Activated T-helper 2 cell treated with anti-CD3 and anti-CD28 coated beads, Interferon-gamma antibody, Interleukin-2, Interleukin-4, amounts not matched to agents 10 μg/mL and 5 μg/mL and 100 μg/mL, durations not matched to agents 14 hours and 24 hours and 36 hours (primary cell): ENCODE data around the gene ERICH2. TPM values are rescaled to one million over a fixed set of nuclear protein-coding genes. Genes with fewer than 3 reads are reported as not detected.

Source experiments
- DNase-seq: peaks from one replicate; pipeline ENCODE4 v3.0.0; 2021; ENCODE audit warnings: low spot score
- H3K27ac Mint-ChIP-seq: one replicate; pipeline ENCODE4 v1.8.0; 2021; ENCODE audit warnings: mixed read lengths
- H3K27me3 Mint-ChIP-seq: one replicate; pipeline ENCODE4 v1.8.0; 2021; ENCODE audit warnings: low read depth, mixed read lengths
- H3K36me3 Mint-ChIP-seq: one replicate; pipeline ENCODE4 v1.8.0; 2021; ENCODE audit warnings: low read depth, mixed read lengths
- H3K4me1 Mint-ChIP-seq: one replicate; pipeline ENCODE4 v1.8.0; 2021; ENCODE audit warnings: low read depth, mixed read lengths
- H3K4me3 Mint-ChIP-seq: one replicate; pipeline ENCODE4 v1.8.0; 2021; ENCODE audit warnings: low read depth, mild to moderate bottlenecking, moderate library complexity, mixed read lengths
- H3K9me3 Mint-ChIP-seq: one replicate; pipeline ENCODE4 v1.8.0; 2021; ENCODE audit warnings: mixed read lengths
- intact Hi-C: fragments of 100-400 bp; cut with micrococcal nuclease; formaldehyde crosslinking; loops from one replicate; pipeline ENCODE4 v1.15.1; 2023
- total RNA-seq: library from RNA; stranded (reverse); gene quantifications from 2 replicates; pipeline ENCODE4 v1.2.3, GENCODE V29; 2022

The ERICH2 gene
- total RNA-seq, 1 donor from 2014 or later = not detected

DNA sequence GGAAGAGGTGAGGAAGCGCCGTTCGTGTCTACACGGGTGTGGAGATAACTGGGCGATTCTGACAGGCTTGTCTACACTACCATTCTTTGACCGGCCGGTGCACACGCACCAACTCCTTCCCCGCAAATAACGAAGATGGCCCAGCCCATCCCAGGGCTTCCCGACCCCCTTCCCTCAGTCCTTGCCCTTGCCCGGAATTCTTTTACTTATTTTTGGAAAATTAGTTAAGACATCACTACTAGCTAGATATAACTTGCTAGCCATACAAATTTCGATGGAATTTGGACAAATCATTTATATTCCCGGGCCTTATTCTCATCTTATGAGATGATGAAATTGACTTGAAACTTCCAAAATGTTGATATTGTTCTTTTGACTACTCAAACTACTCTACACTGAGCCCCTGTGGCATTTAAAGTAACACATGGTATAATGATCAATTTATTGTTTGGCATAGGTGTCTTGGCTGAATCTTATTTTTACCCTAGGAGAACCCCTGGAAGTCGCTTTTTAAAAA is 1.3 kb downstream of the ERICH2 start:
- H3K27me3 Mint-ChIP-seq = peaks cover 37% of the 10 kb centered on the region
- peak overlapping the region; percentile 76 for H3K4me3 Mint-ChIP-seq
- no peak for DNase-seq
- H3K36me3 Mint-ChIP-seq = no peaks in the 10 kb centered on the region
- no peaks in the 10 kb centered on the region for H3K9me3 Mint-ChIP-seq
- peaks cover 10% of the 10 kb centered on the region for H3K4me1 Mint-ChIP-seq
- intact Hi-C loops = loop anchor here (2.0 kb wide), 3 partner anchors 43 to 409 kb away; partner anchors contain the start of gene SP5
- no peak overlapping the region for H3K27ac Mint-ChIP-seq

DNA sequence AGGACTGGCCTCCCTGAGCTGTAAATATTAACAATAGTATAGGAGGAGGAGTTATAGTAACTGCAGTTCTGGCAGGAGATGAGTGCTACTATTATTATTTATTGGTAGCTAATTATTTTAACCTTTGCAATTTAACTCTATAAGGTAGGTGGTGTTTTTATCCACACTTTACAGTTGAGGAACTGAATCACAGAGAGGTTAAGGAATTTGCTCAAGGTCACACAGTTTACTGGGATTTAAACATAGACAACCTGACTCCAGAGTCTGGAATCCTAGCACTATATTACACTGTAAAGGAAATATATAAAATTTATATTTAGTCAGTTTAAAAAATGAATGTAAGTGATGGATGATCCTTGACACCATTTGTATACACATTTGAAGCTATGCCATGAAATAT is 2.1 kb downstream of the ERICH2 start:
- Mint-ChIP-seq H3K27me3 (peaks cover 37% of the 10 kb centered on the region), H3K27ac (no peak overlapping the region), H3K36me3 (no peaks in the 10 kb centered on the region), H3K4me3 (peak overlapping the region; percentile 49), H3K4me1 (peaks cover 10% of the 10 kb centered on the region), H3K9me3 (no peaks in the 10 kb centered on the region)
- intact Hi-C loops = no loop called here
- DNase-seq = no peak

DNA sequence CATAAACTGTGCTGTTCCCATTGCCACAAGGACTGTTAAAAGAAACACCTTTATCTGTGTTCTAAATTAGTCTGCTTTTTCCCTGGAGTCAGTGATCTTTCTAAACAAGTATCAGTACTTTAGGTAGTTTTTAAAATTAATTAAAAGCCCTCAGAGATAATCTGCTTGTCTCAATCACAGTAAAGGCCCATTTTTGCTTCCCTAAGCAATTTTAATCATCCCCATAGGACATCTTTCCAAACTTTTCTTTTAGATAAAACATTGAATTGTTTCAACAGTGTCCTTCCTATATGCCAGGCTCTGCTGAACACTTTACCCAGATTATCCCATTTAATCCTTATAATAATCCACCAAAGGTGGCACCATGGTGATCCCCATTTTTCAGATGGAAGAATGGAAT is 3.9 kb downstream of the ERICH2 start:
- Mint-ChIP-seq H3K4me3 (no peak overlapping the region), H3K4me1 (peaks cover 10% of the 10 kb centered on the region), H3K36me3 (no peaks in the 10 kb centered on the region), H3K9me3 (no peaks in the 10 kb centered on the region), H3K27me3 (peaks cover 48% of the 10 kb centered on the region), H3K27ac (no peak overlapping the region)
- no peak for DNase-seq
- intact Hi-C loops = no loop called here

DNA sequence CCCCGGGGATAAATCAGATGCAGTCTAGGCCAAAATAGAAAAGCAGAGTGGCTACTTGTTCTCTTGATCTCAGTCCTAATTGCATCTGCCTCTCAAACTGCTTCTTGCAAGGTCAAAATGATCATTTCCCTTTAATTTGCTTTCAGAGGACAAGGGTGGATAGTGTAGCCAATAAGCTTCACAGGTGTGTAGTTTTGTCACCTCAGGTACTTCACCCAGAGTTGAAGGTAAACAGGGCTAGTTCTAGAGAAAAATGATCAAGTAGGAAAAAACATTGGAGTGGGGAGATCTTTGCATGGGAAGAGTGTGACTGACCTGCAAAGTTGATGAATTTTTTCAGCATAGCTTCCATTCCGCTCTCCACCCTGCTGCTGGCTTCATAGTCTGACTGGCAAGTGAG is 8.7 kb downstream of the ERICH2 start:
- Mint-ChIP-seq H3K4me3 (no peak overlapping the region), H3K27ac (no peak overlapping the region), H3K4me1 (peaks cover 6% of the 10 kb centered on the region), H3K27me3 (peaks cover 38% of the 10 kb centered on the region), H3K36me3 (no peaks in the 10 kb centered on the region), H3K9me3 (no peaks in the 10 kb centered on the region)
- intact Hi-C loops = no loop called here
- no peak for DNase-seq

DNA sequence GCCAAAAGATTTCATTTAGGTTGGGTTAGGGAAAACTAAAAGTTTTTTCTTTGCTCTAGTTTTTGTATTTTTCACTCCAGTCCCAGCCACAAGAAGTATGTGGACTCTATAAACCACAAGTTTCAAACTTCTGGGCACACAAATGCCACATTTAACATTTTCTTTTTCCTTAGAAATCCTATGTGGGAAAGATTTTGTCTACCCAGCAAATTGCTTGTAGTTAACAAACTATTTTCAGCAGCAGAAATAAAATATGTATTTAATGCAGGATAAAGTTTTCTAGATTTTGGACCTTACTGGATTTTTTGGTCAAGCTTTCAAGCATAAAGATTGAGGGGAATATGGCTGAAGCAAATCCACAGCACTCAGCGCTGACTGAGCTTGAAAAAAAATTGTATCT is 9.1 kb downstream of the ERICH2 start:
- Mint-ChIP-seq H3K36me3 (no peaks in the 10 kb centered on the region), H3K9me3 (no peaks in the 10 kb centered on the region), H3K27ac (no peak overlapping the region), H3K4me3 (no peak overlapping the region), H3K4me1 (peaks cover 6% of the 10 kb centered on the region), H3K27me3 (peaks cover 36% of the 10 kb centered on the region)
- intact Hi-C loops = no loop called here
- DNase-seq = no peak

DNA sequence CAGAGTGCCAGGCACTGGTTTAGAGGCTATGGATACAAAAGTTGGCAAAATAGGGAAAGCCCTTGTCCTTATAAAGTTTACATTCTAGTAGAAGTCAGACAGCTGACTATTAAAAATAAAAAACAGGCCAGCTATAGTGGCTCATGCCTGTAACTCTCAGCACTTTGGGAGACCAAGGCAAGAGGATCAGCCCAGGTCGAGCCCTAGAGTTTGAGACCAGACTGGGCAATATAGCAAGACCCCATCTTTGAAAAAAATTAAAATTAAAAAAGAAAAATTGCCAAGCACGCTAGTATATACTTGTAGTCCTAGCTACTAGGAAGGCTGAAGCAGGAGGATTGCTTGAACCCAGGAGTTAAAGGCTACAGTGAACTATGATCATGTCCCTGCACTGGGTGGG is 12.5 kb downstream of the ERICH2 start:
- no peak for DNase-seq
- Mint-ChIP-seq H3K36me3 (no peaks in the 10 kb centered on the region), H3K27ac (no peak overlapping the region), H3K27me3 (peaks cover 42% of the 10 kb centered on the region), H3K4me1 (peaks cover 6% of the 10 kb centered on the region), H3K9me3 (no peaks in the 10 kb centered on the region), H3K4me3 (no peak overlapping the region)
- intact Hi-C loops = no loop called here

DNA sequence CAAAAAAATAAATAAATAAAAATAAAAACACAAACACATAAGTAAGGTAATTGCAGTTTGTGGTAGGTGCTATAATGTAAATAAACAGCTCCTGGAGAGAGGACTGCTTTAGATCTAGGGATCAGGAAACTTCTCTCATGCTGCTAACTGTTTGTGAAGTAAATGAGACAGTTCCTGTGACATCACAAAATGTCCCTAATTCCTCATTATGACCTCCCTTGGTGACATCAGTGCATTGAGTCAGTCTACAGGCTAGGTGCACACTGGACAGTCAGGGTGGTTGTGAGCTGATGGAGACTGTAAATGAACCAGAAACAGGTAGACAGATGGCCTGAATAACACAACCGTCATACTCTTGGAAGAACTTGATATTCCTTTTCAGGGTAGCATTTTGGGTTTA is 13.4 kb downstream of the ERICH2 start:
- H3K27me3 Mint-ChIP-seq = peaks cover 38% of the 10 kb centered on the region
- H3K4me1 Mint-ChIP-seq = peaks cover 6% of the 10 kb centered on the region
- H3K9me3 Mint-ChIP-seq = no peaks in the 10 kb centered on the region
- no peak overlapping the region for H3K4me3 Mint-ChIP-seq
- no peaks in the 10 kb centered on the region for H3K36me3 Mint-ChIP-seq
- H3K27ac Mint-ChIP-seq = no peak overlapping the region
- intact Hi-C loops = no loop called here
- DNase-seq = no peak

DNA sequence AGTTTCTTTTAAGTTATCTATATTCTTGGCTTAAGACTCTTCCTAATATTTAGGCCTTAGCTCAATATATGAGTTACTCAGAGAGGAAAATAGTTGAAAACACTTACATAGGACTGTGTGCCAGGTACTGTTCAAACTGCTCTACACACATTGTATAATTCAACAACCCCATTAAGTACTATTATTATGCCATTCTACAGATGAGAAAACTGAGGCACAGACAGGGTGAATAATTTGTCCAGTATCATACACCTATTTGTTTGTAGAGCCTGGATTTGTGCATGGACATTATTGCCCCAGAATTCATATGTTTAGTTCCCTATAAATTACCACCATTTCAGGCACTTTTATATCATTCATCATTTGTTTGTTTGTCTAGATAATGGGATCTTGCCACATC is 28.8 kb downstream of the ERICH2 start:
- intact Hi-C loops = no loop called here
- no peaks in the 10 kb centered on the region for H3K4me1 Mint-ChIP-seq
- no peaks in the 10 kb centered on the region for H3K36me3 Mint-ChIP-seq
- H3K9me3 Mint-ChIP-seq = no peaks in the 10 kb centered on the region
- H3K4me3 Mint-ChIP-seq = no peak overlapping the region
- no peak for DNase-seq
- no peak overlapping the region for H3K27ac Mint-ChIP-seq
- H3K27me3 Mint-ChIP-seq = peaks cover 32% of the 10 kb centered on the region

DNA sequence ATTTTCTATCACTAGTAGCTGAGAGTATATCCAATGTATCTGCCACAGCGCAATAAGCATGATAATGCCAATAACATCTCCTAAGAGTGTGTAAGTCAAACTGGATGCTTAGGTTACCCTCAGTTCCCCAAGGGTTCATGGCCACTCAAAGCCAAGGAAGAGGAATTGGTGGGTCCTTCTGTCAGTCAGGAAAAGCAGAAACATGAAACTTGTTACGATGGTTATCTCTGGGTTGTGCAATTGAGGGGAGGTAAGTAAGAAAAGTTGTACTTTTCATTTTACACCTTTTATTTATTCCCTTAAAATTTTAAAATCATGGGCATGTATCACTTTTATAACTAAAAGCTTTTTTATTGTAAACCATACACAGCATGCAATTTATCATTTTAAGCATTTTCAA is 36.4 kb downstream of the ERICH2 start:
- Mint-ChIP-seq H3K4me1 (no peaks in the 10 kb centered on the region), H3K27me3 (peaks cover 12% of the 10 kb centered on the region), H3K27ac (no peak overlapping the region), H3K9me3 (no peaks in the 10 kb centered on the region), H3K36me3 (no peaks in the 10 kb centered on the region), H3K4me3 (no peak overlapping the region)
- intact Hi-C loops = no loop called here
- no peak for DNase-seq

DNA sequence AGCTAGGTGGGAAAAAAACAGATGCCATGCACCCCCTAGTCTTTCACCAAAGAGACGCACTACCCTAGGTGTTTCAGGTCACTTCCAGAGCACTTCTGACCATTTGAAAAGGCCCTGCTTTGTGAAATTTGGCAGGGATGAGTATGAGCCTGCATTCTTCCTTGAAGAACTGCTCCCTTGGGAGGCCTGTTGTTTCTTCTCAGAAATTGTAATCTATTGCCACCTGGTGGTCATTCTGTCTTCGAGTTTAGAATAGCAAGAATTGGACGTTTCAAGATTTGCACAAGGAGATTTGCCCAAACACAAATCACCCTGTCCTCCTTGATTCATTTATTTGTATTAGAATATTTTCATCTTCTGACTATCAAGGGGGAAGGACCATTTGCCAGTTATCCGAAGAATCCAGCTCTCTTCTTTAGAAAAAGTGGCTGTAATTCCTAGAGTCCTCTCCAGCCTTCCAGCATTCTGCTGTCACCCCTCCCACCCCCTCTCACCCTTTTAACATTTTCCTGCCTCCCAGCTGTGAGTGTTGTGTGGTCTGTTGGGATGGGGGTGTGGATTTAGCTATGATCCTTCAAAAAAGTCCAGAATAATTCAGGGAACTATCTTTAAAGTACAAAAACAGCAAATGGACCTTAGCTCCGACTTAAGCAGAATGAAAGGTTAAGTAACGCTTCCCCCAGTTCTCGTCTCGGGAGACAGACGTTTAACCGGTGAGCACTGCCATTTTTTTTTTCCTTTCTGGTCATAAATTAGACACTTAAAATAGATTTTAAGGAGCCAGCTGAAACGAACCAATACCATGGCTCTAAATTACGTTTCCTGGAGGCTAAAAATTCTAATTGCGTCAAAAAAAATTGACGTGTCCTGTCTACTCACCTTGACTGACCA is 42.8 kb downstream of the ERICH2 start:
- no peak for DNase-seq
- Mint-ChIP-seq H3K36me3 (no peaks in the 10 kb centered on the region), H3K27me3 (peaks cover 43% of the 10 kb centered on the region), H3K4me1 (peaks cover 24% of the 10 kb centered on the region), H3K27ac (no peak overlapping the region), H3K9me3 (no peaks in the 10 kb centered on the region), H3K4me3 (no peak overlapping the region)
- intact Hi-C loops = loop anchor here (1.0 to 5.0 kb wide), 5 partner anchors 306 to 576 kb away; no protein-coding TSS in a partner anchor

DNA sequence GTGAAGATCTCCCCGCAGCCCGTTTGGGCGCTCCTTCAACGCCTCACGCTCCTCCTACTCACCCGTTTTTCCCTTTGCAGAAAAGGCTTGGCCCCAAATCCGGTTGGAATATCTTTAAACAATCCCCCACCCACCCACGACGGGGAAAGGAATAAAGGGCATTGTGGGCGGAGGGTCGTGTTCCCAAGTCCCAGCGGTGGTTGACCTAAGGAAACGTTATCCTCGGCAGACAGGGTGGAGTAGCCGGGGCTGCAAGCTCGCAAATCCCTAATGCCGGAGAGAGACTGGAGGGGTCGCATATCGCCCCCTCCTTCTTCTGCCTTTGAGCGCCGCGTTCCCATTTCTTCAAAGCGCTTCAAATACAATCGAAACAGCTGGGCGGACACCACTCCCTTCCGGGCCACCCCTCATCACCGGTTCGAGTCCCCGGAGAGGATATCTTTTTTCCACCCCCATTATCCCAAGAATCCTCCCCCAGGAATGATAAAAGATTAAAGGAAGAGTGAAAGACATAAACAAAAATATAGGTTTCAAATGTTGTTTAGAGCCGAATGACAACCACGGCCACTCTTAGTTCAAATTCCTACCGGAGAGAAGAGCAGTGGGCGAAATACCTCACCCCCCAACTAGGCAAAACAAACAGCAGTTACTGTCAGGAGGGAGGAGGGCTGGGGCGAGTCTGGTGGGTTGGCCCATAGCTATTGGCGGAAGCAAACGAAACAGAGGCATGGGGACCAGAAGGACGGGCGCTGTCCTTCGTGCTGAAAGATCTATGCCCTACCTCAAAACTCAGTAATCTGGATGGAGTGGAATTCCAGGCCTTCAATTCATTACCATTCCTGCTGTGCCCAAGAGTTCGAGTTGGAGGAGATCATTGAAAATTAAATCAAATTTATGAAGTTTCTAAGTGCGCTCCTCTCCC is 43.7 kb downstream of the ERICH2 start:
- H3K27ac Mint-ChIP-seq = no peak overlapping the region
- peaks cover 7% of the 10 kb centered on the region for H3K36me3 Mint-ChIP-seq
- DNase-seq = no peak
- H3K9me3 Mint-ChIP-seq = no peaks in the 10 kb centered on the region
- H3K4me3 Mint-ChIP-seq = peak overlapping the region; percentile 23
- H3K27me3 Mint-ChIP-seq = peaks cover 49% of the 10 kb centered on the region
- intact Hi-C loops = loop anchor here (2.0 to 5.0 kb wide), 6 partner anchors 43 to 1279 kb away; partner anchors contain the start of gene ERICH2
- H3K4me1 Mint-ChIP-seq = peaks cover 29% of the 10 kb centered on the region

DNA sequence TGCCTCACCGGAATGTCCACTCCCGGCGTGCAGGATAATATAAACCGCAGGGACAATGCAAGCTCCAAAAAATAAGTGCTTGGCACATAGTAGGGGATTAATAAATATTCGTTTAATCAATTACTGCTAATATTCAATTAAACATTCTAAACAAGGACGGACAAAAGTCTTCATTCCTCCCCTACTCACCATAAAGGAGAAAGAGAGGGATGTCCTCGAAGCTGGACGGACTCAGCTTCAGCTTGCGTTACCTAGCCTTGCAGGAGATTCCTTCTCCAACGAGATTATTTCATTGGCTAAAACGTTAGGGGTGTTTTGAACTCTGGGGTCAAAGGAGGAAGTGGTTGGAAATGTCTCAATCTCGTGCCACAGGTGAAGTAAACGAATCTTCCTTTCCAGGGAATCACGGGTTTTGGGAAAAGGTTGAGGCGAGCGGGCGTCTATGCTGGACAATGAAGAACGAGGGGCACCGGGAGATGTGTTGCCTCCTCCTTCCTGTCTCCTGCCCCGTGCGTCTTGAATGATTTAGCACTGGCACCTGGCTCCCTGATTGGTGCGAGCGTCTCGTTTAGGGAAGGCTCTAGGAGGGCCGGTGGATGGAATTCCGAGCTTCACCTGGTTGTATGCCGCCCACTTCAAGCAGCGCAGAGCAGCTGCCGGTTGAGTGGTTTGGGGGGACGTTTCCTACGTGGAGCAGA is 44.5 kb downstream of the ERICH2 start:
- H3K9me3 Mint-ChIP-seq = no peaks in the 10 kb centered on the region
- peaks cover 14% of the 10 kb centered on the region for H3K36me3 Mint-ChIP-seq
- H3K27ac Mint-ChIP-seq = no peak overlapping the region
- no peak for DNase-seq
- peaks cover 31% of the 10 kb centered on the region for H3K4me1 Mint-ChIP-seq
- H3K27me3 Mint-ChIP-seq = peaks cover 46% of the 10 kb centered on the region
- intact Hi-C loops = loop anchor here (1.0 to 5.0 kb wide), 5 partner anchors 44 to 1278 kb away; partner anchors contain the start of genes ERICH2 and SP5
- H3K4me3 Mint-ChIP-seq = no peak overlapping the region
